GM04504 (cell line): ENCODE data around the gene CTNNA3.
"Not testable (repeated sequence)": the region's sequence is repeated elsewhere in the genome, so short reads cannot be mapped to it uniquely, and the experiment has no call there.

Experiments
- DNase-seq: peaks from one replicate; pipeline ENCODE4 v3.0.0-alpha.2; 2012; ENCODE audit warnings: low read depth

The CTNNA3 gene

GRCh38 chr10:67246066-67246555 is 449.9 kb downstream of the CTNNA3 start:
- no peak for DNase-seq

GRCh38 chr10:67242528-67242927 is 453.5 kb downstream of the CTNNA3 start:
- no peak for DNase-seq

- DNase-seq: no peak
Measured at GRCh38 chr10:67241451-67241850, 454.5 kb downstream of the CTNNA3 start.

GRCh38 chr10:67239864-67240497 is 456.0 kb downstream of the CTNNA3 start:
- no peak for DNase-seq

GRCh38 chr10:67230680-67231500 is 465.1 kb downstream of the CTNNA3 start:
- DNase-seq: not testable (repeated sequence)

- DNase-seq: no peak
Measured at GRCh38 chr10:67225226-67225625, 470.8 kb downstream of the CTNNA3 start.

- DNase-seq: no peak
Measured at GRCh38 chr10:67224553-67224952, 471.4 kb downstream of the CTNNA3 start.

GRCh38 chr10:67222934-67223333 is 473.1 kb downstream of the CTNNA3 start:
- DNase-seq: no peak

GRCh38 chr10:67221939-67222494 is 474.0 kb downstream of the CTNNA3 start:
- no peak for DNase-seq

- no peak for DNase-seq
Measured at GRCh38 chr10:67211680-67212079, 484.3 kb downstream of the CTNNA3 start.

GRCh38 chr10:67207923-67208322 is 488.1 kb downstream of the CTNNA3 start:
- DNase-seq: not testable (repeated sequence)

GRCh38 chr10:67200913-67201564 is 495.0 kb downstream of the CTNNA3 start:
- DNase-seq: no peak

GRCh38 chr10:67175354-67175753 is 520.6 kb downstream of the CTNNA3 start:
- DNase-seq: no peak

GRCh38 chr10:67173787-67174186 is 522.2 kb downstream of the CTNNA3 start:
- no peak for DNase-seq

- DNase-seq: no peak
Measured at GRCh38 chr10:67171970-67172369, 524.0 kb downstream of the CTNNA3 start.

GRCh38 chr10:67156239-67156638 is 539.8 kb downstream of the CTNNA3 start:
- DNase-seq: no peak

- DNase-seq: no peak
Measured at GRCh38 chr10:67151471-67151870, 544.5 kb downstream of the CTNNA3 start.

- no peak for DNase-seq
Measured at GRCh38 chr10:67144530-67144929, 551.5 kb downstream of the CTNNA3 start.

- no peak for DNase-seq
Measured at GRCh38 chr10:67141300-67141699, 554.7 kb downstream of the CTNNA3 start.

GRCh38 chr10:67140641-67141040 is 555.4 kb downstream of the CTNNA3 start:
- no peak for DNase-seq

- DNase-seq: no peak
Measured at GRCh38 chr10:67127441-67127840, 568.6 kb downstream of the CTNNA3 start.

GRCh38 chr10:67119651-67120050 is 576.3 kb downstream of the CTNNA3 start:
- DNase-seq: no peak

- no peak for DNase-seq
Measured at GRCh38 chr10:67115972-67116371, 580.0 kb downstream of the CTNNA3 start.
